AG04449 (cell line): ENCODE data around the gene MARS1.

Experiments
- CTCF ChIA-PET: fragments of 350-600 bp; formaldehyde crosslinking; extraction: SDS; loops from one replicate; lab custom pipeline; 2021; ENCODE audit warnings: antibody characterized with exemption; lab: Yijun Ruan, JAX
- POLR2A ChIA-PET: fragments of 400-600, 350-600 bp; formaldehyde crosslinking; extraction: SDS; loops from one replicate; lab custom pipeline; 2020; ENCODE audit warnings: antibody characterized with exemption, inconsistent platforms; lab: Yijun Ruan, JAX
- DNase-seq: peaks from one replicate; pipeline ENCODE4 v3.0.0-alpha.2; 2010; ENCODE audit warnings: low read depth, low spot score
- H3K4me3 ChIP-seq: 2 replicates; pipeline ENCODE4 v1.5.1; 2011; ENCODE audit warnings: low read depth, mild to moderate bottlenecking, control low read depth, low read length
- TF ChIP-seq, protein P1 (sequence below): IDR thresholded peaks from one replicate; pipeline ENCODE4 v1.5.1; 2011; ENCODE audit warnings: mild to moderate bottlenecking, moderate library complexity, low read length, control low read depth, inconsistent platforms; ENCODE audit not compliant: insufficient read depth; ENCODE audit errors: missing control alignments

Gene MARS1

GRCh38 chr12:57534991-57535543 is 47.2 kb downstream of the MARS1 start:
- H3K4me3 ChIP-seq, result no peak overlapping the region
- no peak for DNase-seq
- TF ChIP-seq, protein P1, sequence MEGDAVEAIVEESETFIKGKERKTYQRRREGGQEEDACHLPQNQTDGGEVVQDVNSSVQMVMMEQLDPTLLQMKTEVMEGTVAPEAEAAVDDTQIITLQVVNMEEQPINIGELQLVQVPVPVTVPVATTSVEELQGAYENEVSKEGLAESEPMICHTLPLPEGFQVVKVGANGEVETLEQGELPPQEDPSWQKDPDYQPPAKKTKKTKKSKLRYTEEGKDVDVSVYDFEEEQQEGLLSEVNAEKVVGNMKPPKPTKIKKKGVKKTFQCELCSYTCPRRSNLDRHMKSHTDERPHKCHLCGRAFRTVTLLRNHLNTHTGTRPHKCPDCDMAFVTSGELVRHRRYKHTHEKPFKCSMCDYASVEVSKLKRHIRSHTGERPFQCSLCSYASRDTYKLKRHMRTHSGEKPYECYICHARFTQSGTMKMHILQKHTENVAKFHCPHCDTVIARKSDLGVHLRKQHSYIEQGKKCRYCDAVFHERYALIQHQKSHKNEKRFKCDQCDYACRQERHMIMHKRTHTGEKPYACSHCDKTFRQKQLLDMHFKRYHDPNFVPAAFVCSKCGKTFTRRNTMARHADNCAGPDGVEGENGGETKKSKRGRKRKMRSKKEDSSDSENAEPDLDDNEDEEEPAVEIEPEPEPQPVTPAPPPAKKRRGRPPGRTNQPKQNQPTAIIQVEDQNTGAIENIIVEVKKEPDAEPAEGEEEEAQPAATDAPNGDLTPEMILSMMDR, result no peak
- CTCF ChIA-PET, result interaction anchor here (1.7 to 3.4 kb wide), 3 partner anchors 12 to 48 kb away, joined by 4 to 11 read pairs (median 4); partner anchors contain the start of gene DCTN2
- POLR2A ChIA-PET, result interaction anchor here (1.0 to 1.2 kb wide), 3 partner anchors 11 to 12 kb away, joined by 3 to 5 read pairs (median 4); partner anchors contain the start of genes DCTN2 and MBD6

DNA sequence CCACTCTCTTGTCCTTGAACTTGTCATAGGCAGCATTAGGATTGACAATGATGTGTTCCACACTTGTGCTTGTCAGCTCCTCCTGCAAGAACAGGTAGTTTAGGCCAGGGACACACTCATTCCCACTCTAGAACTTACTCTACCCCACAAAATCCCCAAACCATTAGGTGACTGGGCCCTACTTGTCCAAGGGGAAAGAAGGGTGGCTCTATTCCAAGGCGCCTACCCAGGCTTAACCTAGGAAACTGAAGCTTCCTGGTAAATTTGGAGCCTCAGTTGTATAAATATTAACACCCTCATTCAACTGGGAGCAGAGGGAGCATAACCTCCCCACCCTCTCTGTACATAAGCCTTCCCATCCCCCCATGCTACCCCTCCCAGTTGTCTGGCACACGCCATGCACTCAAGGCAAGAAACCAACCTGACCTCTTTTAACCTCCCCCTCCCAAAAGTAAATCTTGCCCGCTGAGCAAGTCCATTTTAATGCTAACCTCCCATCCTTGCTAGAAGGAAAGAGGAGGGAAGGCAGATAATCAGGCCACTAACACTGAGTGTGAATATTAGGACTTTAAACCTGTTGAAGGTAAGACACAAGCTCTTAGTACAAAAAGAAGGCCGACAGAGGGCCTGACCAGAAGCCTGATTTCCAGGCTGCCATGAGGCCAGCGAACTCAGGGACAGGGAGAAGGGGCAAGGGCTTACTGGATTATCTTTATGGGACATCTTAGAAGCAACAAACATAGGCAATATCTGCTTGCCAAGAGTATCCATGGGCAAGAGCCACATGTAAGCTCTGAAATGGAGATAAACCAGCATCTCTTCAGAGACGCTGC is 48.1 kb downstream of the MARS1 start:
- no peak for DNase-seq
- TF ChIP-seq, protein P1, result no peak
- CTCF ChIA-PET, result interaction anchor here (1.7 to 3.4 kb wide), 3 partner anchors 11 to 47 kb away, joined by 4 to 11 read pairs (median 4); partner anchors contain the start of gene DCTN2
- no peak overlapping the region for H3K4me3 ChIP-seq
- POLR2A ChIA-PET, result interaction anchor here (1.2 kb wide), 1 partner anchor 11 kb away, joined by 5 read pairs; no protein-coding TSS in a partner anchor

GRCh38 chr12:57536597-57536942 is 48.7 kb downstream of the MARS1 start:
- TF ChIP-seq, protein P1, result no peak
- ChIA-PET CTCF (interaction anchor here (1.7 to 3.4 kb wide), 2 partner anchors 10 to 47 kb away, joined by 4 to 11 read pairs; partner anchors contain the start of gene DCTN2), POLR2A (no interaction called here)
- no peak overlapping the region for H3K4me3 ChIP-seq
- DNase-seq, result no peak

DNA sequence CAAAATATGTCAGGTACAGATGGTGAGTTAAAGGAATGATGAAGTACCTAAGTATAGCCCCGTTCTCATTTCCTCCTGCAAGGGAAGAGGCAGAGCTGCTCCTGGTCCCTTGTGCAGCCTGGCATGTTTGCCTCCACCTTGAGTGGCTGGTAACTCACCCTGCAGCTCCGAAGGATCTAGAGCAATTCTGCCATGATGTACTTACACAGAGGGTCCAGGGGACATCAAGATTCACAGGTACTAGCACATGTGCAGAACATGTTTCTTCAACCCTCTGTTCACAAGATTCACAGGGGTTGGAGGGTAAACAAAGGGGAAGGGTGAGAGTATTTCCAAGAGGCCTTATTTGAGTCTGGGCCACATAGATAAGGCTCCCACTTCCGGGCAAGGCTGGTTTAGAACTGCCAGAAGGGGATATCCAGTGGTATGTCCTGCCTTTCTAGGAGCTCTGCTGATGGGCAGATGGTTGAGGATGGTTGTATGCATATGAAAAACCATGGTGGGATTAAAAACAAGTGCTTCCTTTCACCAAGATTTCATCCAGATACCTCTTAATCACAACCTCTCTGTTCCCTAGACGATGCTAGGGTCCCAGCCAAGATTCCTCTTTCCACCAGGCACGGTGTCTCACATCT is 51.4 kb downstream of the MARS1 start:
- TF ChIP-seq, protein P1, result no peak
- DNase-seq, result no peak
- CTCF ChIA-PET, result interaction anchor here (0.9 to 2.3 kb wide), 5 partner anchors 9 to 94 kb away, joined by 3 to 11 read pairs (median 5); partner anchors contain the start of gene B4GALNT1

GRCh38 chr12:57541001-57541400 is 53.1 kb downstream of the MARS1 start:
- TF ChIP-seq, protein P1, result no peak
- ChIA-PET POLR2A (interaction anchor here (0.6 kb wide), 1 partner anchor 21 kb away, joined by 3 read pairs; no protein-coding TSS in a partner anchor), CTCF (interaction anchor here (0.7 to 1.7 kb wide), 3 partner anchors 16 to 82 kb away, joined by 3 to 6 read pairs (median 3); partner anchors contain the start of gene ARHGEF25)
- no peak for DNase-seq
- no peak overlapping the region for H3K4me3 ChIP-seq

More for the DNA sequence above, 51.4 kb downstream of the MARS1 start:
- POLR2A ChIA-PET, result interaction anchor here (1.0 to 1.9 kb wide), 2 partner anchors 8 to 10 kb away, joined by 3 to 14 read pairs; no protein-coding TSS in a partner anchor
- H3K4me3 ChIP-seq, result no peak overlapping the region
